Measurements from ENCODE around the gene RALGPS1.
A peak's percentile ranks its signal among the peaks of the same experiment; 100 is the strongest.

Gene RALGPS1

GRCh38 chr9:127221695-127222094 lies 307.1 kb downstream of the RALGPS1 start:
- TF ChIP-seq CTCF (IDR thresholded peaks at IDR 0.05; ENCODE audit: borderline replicate concordance, insufficient read depth, low read depth, low read length): no peak
- no peak overlapping the region for H3K4me3 ChIP-seq (ENCODE audit: low read depth, low read length)

DNA sequence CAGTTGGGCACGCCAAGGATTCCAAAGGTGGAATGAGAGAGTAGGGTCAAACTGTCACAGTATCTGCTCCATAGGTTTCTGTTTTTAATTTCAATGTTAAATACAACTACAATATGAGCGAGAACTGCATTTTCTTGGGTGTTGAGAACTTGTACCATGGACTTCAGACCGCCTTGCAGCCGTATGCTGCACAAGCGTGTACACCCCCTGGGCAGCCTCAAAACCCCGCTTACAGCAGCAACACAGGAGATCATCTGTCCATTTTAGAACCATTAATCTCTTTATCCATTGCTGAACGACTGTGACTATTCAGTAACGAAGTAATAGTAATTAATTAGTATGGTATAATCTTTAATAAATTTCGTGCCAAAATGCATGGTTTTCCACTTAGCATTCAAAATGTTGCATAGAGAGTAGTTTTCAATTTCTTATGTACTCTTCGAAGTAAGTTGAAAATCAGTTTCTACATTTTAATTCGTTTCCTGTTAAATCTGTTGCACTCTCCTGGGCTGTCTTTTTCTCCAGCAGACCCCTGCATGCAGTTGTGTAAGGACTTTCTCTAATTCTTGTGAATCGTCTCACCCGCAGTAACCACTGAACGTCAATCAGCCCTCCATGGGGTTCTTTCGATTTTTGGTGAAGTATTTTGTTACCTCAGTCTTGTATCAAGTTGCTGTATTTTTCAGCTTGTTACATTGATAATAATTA lies 308.0 kb downstream of the RALGPS1 start:
- no peak for TF ChIP-seq CTCF (IDR thresholded peaks at IDR 0.05; ENCODE audit: borderline replicate concordance, insufficient read depth, low read depth, low read length)
- H3K4me3 ChIP-seq (ENCODE audit: low read depth, low read length): no peak overlapping the region

- H3K4me3 ChIP-seq (ENCODE audit: low read depth, low read length): no peak overlapping the region
- TF ChIP-seq CTCF (IDR thresholded peaks at IDR 0.05; ENCODE audit: borderline replicate concordance, insufficient read depth, low read depth, low read length): no peak
Observed at GRCh38 chr9:127223266-127223665, 308.7 kb downstream of the RALGPS1 start.

GRCh38 chr9:127223810-127224177 lies 309.2 kb downstream of the RALGPS1 start:
- H3K4me3 ChIP-seq (ENCODE audit: low read depth, low read length): no peak overlapping the region
- no peak for TF ChIP-seq CTCF (IDR thresholded peaks at IDR 0.05; ENCODE audit: borderline replicate concordance, insufficient read depth, low read depth, low read length)

DNA sequence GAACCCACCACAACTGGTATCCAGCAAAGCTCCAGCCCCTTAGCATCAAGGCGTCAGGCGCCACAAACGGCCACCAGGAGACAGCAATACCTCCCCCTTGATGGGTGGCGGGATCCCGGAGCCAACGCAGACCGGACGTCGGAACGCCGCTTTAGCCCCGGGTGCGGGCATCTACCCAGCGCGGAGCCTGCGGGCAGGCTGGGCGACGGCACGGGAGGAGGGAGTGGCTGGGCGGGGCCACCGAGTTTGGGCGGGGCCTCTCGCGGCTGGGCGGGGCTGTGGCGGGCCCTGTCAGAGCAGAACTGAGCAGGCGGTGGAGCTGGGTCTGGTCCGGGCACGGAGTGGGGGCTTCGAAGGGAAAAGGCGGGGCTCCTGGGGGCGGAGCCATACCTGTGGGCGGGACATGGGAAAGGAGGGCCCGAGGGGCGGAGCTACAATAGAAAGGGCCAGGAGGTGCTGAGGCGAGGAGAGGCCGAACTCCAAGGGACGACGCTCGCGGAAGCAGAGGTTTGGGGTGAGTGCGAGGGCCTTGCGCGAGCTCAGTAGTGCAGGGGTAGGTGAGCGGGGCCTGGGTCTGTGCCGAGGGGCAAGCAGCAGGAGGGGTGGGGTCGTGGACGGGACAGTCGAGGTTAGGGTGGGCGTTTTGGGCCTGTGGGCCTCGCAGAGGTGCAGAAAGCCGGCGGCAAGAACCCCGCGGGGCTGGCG lies 309.7 kb downstream of the RALGPS1 start:
- no peak for TF ChIP-seq CTCF (IDR thresholded peaks at IDR 0.05; ENCODE audit: borderline replicate concordance, insufficient read depth, low read depth, low read length)
- peak overlapping the region; percentile 54 for H3K4me3 ChIP-seq (ENCODE audit: low read depth, low read length)

DNA sequence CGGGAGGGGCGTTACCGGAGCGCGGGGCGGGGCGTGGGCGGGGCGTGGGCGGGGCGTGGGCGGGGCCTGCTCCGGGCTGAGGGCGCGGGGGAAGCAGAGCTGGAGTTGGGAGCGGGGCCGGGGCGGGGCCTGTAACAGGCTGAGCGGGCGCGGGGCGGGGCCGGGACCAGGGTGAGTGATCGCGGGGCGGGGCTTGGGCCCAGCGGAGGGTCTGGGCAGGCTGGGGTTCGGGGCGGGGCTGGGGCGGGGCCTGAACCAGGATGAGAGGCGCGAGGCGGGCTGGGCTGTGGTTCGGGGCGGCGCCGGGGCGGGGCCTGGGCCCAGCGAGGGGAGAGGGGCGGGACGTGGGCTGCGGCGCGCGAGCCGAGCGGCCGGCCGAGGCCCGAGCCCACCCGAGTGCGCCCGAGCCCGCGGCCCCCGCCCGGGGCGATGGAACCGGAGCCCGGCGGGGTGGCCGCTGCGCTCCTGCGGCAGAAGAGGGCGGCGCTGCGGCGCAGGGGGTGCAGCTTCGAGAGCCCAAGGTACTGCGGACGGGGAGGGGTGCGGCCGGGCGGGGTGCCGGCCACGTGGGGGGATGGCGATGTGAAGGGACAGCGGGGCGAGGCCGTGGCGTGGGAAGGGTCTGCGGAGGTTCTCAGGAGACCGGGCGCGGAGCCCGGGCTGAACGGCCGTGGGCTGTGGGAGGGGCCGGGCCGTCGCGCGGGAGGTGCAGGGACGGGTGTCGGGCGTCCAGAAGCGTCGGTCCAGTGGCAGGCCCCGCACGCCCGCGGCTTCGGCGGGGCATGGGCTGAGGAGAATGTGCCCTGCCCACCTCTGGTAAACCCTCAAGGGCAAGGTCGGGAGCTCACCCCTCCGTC lies 310.5 kb downstream of the RALGPS1 start:
- H3K4me3 ChIP-seq (ENCODE audit: low read depth, low read length): peak overlapping the region; percentile 73
- TF ChIP-seq CTCF (IDR thresholded peaks at IDR 0.05; ENCODE audit: borderline replicate concordance, insufficient read depth, low read depth, low read length): 0 out of 2 replicates have a peak, but pooled peaks have one; percentile 0

Measured in GM12875 (cell line).